ENCODE data around the gene IL18RAP. TPM values are rescaled to one million over a fixed set of nuclear protein-coding genes. Genes with fewer than 3 reads are reported as not detected.

Gene IL18RAP, protein sequence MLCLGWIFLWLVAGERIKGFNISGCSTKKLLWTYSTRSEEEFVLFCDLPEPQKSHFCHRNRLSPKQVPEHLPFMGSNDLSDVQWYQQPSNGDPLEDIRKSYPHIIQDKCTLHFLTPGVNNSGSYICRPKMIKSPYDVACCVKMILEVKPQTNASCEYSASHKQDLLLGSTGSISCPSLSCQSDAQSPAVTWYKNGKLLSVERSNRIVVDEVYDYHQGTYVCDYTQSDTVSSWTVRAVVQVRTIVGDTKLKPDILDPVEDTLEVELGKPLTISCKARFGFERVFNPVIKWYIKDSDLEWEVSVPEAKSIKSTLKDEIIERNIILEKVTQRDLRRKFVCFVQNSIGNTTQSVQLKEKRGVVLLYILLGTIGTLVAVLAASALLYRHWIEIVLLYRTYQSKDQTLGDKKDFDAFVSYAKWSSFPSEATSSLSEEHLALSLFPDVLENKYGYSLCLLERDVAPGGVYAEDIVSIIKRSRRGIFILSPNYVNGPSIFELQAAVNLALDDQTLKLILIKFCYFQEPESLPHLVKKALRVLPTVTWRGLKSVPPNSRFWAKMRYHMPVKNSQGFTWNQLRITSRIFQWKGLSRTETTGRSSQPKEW
- 0.58 TPM for polyA plus RNA-seq (2012; ENCODE audit: insufficient read length, low read depth)

DNA sequence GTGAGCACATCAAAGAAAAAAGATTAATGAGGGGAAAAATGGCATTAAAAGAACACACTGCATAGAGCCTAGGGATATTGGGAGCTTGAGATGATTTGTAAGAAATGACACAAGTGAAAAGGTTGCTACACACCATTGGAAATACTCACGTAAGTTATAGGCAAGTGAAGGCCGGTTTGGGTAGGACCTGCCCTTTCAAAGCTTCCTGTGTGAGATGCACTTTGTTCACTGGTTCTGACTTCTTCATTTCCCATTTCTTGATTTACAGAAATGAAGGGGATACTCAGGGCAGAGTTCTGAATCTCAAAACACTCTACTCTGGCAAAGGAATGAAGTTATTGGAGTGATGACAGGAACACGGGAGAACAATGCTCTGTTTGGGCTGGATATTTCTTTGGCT lies at the start of gene IL18RAP:
Gene IL18RAP, plus strand, starts transcription at position 251 of the 400 bp plus-strand sequence. Its CDS starts 118 bp downstream, at position 369.
- TF ChIP-seq, protein P1, sequence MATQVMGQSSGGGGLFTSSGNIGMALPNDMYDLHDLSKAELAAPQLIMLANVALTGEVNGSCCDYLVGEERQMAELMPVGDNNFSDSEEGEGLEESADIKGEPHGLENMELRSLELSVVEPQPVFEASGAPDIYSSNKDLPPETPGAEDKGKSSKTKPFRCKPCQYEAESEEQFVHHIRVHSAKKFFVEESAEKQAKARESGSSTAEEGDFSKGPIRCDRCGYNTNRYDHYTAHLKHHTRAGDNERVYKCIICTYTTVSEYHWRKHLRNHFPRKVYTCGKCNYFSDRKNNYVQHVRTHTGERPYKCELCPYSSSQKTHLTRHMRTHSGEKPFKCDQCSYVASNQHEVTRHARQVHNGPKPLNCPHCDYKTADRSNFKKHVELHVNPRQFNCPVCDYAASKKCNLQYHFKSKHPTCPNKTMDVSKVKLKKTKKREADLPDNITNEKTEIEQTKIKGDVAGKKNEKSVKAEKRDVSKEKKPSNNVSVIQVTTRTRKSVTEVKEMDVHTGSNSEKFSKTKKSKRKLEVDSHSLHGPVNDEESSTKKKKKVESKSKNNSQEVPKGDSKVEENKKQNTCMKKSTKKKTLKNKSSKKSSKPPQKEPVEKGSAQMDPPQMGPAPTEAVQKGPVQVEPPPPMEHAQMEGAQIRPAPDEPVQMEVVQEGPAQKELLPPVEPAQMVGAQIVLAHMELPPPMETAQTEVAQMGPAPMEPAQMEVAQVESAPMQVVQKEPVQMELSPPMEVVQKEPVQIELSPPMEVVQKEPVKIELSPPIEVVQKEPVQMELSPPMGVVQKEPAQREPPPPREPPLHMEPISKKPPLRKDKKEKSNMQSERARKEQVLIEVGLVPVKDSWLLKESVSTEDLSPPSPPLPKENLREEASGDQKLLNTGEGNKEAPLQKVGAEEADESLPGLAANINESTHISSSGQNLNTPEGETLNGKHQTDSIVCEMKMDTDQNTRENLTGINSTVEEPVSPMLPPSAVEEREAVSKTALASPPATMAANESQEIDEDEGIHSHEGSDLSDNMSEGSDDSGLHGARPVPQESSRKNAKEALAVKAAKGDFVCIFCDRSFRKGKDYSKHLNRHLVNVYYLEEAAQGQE (IDR thresholded peaks at IDR 0.05; ENCODE audit: insufficient read depth in 1 of 2, low read depth in 2 of 2, low read length in 2 of 2) = no peak
- TF ChIP-seq POLR2AphosphoS5 (IDR thresholded peaks at IDR 0.05; ENCODE audit: low read depth, low read length) (no peak), FOXP2 (optimal IDR thresholded peaks at IDR 0.05; ENCODE audit: borderline replicate concordance, extremely low read depth, extremely low read length, insufficient read depth) (no peak), TAF1 (IDR thresholded peaks at IDR 0.05; ENCODE audit: borderline replicate concordance, insufficient read depth, low read length) (no peak), SIN3A (IDR thresholded peaks at IDR 0.05; ENCODE audit: borderline replicate concordance, insufficient read depth, low read length) (no peak)

DNA sequence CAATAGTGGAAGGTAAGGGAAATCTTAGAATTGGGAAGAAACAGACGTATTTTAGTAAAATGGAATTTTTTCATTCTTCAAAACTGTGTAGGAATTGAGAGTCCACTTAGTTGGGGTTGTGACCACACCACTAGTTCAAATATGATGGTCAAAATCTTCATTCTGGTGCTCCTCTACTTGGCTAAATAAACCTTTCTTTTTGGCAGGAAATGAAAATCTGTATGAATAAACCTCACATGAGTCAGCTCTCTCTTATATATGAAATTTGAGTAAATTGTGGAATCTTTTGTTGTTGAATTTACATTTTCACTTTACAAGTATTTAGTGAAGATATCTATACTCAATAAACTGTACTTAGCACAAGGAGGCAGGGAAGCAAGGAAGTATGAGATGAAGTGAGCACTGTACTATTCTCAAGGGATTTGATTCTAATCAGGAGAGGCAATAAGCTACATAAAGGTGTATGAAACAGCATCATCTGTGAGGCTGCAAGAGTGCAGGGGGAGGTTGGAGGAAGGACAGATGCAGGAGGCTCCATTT lies 46.8 kb upstream of the IL18RAP start:
- TF ChIP-seq, protein P1 (IDR thresholded peaks at IDR 0.05; ENCODE audit: insufficient read depth in 1 of 2, low read depth in 2 of 2, low read length in 2 of 2) = no peak
- TF ChIP-seq FOXP2 (optimal IDR thresholded peaks at IDR 0.05; ENCODE audit: borderline replicate concordance, extremely low read depth, extremely low read length, insufficient read depth) (no peak), POLR2AphosphoS5 (IDR thresholded peaks at IDR 0.05; ENCODE audit: low read depth, low read length) (no peak)

DNA sequence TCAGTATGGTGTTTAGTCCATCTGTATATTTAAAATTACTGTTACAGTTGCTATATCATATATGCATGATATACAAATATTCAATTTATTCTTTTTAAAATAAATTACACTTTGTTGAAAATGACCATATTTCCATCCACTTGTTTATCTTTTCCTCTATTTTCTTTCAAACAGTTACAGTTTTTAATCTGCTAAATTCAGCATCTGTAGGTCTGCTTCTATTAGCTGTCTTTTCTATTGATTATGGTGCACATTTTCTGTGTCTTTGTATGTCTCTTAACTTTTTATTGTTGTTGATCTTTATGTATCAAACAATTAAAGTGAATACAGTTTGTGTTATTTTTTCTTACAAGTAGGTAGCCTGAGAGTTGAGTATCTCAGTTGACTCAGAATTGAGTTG lies 39.2 kb upstream of the IL18RAP start:
- no peak for TF ChIP-seq SIN3A (IDR thresholded peaks at IDR 0.05; ENCODE audit: borderline replicate concordance, insufficient read depth, low read length)
- TF ChIP-seq FOXP2 (optimal IDR thresholded peaks at IDR 0.05; ENCODE audit: borderline replicate concordance, extremely low read depth, extremely low read length, insufficient read depth) = no peak
- TF ChIP-seq POLR2AphosphoS5 (IDR thresholded peaks at IDR 0.05; ENCODE audit: low read depth, low read length) = no peak

DNA sequence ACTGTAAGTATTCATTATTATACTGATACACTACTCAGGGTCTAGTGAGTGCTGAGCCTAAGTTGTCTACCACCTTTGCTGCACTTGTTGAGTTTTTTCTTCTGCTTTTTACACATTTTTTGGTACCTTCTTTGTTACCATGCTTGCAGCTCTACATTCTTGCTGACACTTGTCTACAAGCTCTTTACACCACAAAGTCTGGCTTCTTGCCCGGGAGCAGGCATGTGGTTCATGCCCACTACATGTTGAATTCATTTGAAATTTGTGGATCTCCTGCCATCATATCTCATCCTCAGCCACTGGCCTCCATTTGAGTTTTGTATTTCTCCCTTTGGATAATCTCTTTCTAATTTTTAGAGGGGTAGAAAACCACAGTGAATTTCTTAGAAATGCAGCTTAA lies 37.4 kb upstream of the IL18RAP start:
- TF ChIP-seq SIN3A (IDR thresholded peaks at IDR 0.05; ENCODE audit: borderline replicate concordance, insufficient read depth, low read length) (no peak), TAF1 (IDR thresholded peaks at IDR 0.05; ENCODE audit: borderline replicate concordance, insufficient read depth, low read length) (no peak), POLR2AphosphoS5 (IDR thresholded peaks at IDR 0.05; ENCODE audit: low read depth, low read length) (no peak), FOXP2 (optimal IDR thresholded peaks at IDR 0.05; ENCODE audit: borderline replicate concordance, extremely low read depth, extremely low read length, insufficient read depth) (no peak)
- TF ChIP-seq, protein P1 (IDR thresholded peaks at IDR 0.05; ENCODE audit: insufficient read depth in 1 of 2, low read depth in 2 of 2, low read length in 2 of 2) = no peak

DNA sequence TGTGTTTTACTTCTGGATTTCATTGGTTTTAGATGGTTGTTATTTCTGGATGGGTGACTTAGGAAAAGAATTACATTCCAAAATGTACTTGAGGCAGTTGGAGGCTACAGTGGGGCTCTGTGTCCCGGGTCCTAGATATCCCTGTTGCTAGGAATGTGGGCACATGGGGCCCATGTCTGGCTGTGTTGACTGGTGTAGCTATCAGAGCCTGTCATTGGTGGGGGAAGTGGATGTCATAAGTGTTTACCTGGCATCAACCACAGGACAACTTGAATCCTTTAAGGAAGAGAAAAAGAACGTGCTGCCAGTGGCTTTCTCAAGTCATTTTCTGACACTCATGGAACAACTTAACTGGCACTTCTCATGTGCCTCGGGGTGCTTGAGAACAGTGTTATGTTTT lies 37.0 kb upstream of the IL18RAP start:
- TF ChIP-seq SIN3A (IDR thresholded peaks at IDR 0.05; ENCODE audit: borderline replicate concordance, insufficient read depth, low read length) (no peak), POLR2AphosphoS5 (IDR thresholded peaks at IDR 0.05; ENCODE audit: low read depth, low read length) (no peak), FOXP2 (optimal IDR thresholded peaks at IDR 0.05; ENCODE audit: borderline replicate concordance, extremely low read depth, extremely low read length, insufficient read depth) (no peak), TAF1 (IDR thresholded peaks at IDR 0.05; ENCODE audit: borderline replicate concordance, insufficient read depth, low read length) (no peak)
- TF ChIP-seq, protein P1 (IDR thresholded peaks at IDR 0.05; ENCODE audit: insufficient read depth in 1 of 2, low read depth in 2 of 2, low read length in 2 of 2) = no peak

Measured in PFSK-1 (cell line).